ENCODE data around the gene APCDD1L.

Gene APCDD1L

GRCh38 chr20:58480551-58481336 lies 34.5 kb downstream of the APCDD1L start:
- TF ChIP-seq FOXP2 (optimal IDR thresholded peaks at IDR 0.05; ENCODE audit: borderline replicate concordance, extremely low read depth, extremely low read length, insufficient read depth) = no peak
- TF ChIP-seq POLR2AphosphoS5 (IDR thresholded peaks at IDR 0.05; ENCODE audit: low read depth, low read length) = no peak
- TF ChIP-seq TAF1 (IDR thresholded peaks at IDR 0.05; ENCODE audit: borderline replicate concordance, insufficient read depth, low read length) = no peak
- no peak for TF ChIP-seq SIN3A (IDR thresholded peaks at IDR 0.05; ENCODE audit: borderline replicate concordance, insufficient read depth, low read length)
- TF ChIP-seq, protein P1, sequence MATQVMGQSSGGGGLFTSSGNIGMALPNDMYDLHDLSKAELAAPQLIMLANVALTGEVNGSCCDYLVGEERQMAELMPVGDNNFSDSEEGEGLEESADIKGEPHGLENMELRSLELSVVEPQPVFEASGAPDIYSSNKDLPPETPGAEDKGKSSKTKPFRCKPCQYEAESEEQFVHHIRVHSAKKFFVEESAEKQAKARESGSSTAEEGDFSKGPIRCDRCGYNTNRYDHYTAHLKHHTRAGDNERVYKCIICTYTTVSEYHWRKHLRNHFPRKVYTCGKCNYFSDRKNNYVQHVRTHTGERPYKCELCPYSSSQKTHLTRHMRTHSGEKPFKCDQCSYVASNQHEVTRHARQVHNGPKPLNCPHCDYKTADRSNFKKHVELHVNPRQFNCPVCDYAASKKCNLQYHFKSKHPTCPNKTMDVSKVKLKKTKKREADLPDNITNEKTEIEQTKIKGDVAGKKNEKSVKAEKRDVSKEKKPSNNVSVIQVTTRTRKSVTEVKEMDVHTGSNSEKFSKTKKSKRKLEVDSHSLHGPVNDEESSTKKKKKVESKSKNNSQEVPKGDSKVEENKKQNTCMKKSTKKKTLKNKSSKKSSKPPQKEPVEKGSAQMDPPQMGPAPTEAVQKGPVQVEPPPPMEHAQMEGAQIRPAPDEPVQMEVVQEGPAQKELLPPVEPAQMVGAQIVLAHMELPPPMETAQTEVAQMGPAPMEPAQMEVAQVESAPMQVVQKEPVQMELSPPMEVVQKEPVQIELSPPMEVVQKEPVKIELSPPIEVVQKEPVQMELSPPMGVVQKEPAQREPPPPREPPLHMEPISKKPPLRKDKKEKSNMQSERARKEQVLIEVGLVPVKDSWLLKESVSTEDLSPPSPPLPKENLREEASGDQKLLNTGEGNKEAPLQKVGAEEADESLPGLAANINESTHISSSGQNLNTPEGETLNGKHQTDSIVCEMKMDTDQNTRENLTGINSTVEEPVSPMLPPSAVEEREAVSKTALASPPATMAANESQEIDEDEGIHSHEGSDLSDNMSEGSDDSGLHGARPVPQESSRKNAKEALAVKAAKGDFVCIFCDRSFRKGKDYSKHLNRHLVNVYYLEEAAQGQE (IDR thresholded peaks at IDR 0.05; ENCODE audit: insufficient read depth in 1 of 2, low read depth in 2 of 2, low read length in 2 of 2) = no peak

- no peak for TF ChIP-seq SIN3A (IDR thresholded peaks at IDR 0.05; ENCODE audit: borderline replicate concordance, insufficient read depth, low read length)
Observed at GRCh38 chr20:58479726-58480440, 35.3 kb downstream of the APCDD1L start.

DNA sequence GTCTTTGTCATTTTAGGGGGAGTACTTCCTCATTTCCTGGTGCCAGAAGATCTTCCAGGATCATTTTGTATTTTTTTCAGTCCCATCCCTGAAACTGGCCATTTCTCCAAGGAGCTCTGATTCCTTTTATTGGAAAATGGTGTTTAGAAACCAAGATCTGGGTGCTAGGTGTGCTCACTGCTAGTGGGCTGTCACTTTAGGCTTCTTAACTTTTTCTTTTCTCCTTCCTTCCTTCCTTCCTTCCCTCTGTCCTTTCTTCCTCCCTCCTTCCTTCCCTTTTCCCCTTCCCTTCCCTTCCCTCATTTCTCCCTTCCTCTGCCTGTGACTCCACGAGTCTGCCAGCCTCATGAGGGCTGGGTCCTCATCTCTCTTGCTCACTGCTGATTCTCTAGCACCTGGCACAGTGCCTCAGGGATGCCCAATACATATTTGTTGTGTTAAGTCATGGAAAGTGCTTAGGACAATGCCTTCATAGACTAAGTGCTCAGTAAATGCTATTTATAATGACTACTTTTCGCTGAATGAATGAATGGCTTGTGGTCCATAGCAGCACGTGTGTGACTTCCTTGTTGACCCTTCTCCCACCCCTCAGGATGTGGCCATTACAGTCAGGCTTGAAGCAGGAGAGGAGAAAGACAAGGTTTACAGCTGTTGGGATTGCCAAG lies 36.9 kb downstream of the APCDD1L start:
- TF ChIP-seq POLR2AphosphoS5 (IDR thresholded peaks at IDR 0.05; ENCODE audit: low read depth, low read length) (no peak), TAF1 (IDR thresholded peaks at IDR 0.05; ENCODE audit: borderline replicate concordance, insufficient read depth, low read length) (no peak), SIN3A (IDR thresholded peaks at IDR 0.05; ENCODE audit: borderline replicate concordance, insufficient read depth, low read length) (no peak)
- TF ChIP-seq, protein P1 (IDR thresholded peaks at IDR 0.05; ENCODE audit: insufficient read depth in 1 of 2, low read depth in 2 of 2, low read length in 2 of 2) = no peak

DNA sequence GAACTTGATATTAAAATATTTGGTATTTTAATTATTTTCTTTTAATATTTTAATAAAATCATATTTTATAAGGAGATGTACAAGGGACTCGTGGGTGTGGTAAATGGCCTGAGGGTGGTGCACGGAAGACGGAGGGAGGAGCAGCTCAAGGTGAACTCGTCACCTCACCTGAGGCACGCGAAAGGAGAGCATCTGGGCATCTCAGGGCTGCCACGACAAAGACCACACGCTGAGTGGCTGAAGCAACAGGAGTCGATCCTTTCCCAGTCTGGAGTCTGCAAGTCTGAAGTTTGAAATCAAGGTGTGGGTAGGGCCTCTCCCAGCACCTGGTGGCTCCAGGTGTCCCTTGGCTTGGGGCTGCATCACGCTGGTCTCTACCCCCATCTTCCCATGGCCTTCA lies 39.7 kb downstream of the APCDD1L start:
- TF ChIP-seq TAF1 (IDR thresholded peaks at IDR 0.05; ENCODE audit: borderline replicate concordance, insufficient read depth, low read length) (no peak), FOXP2 (optimal IDR thresholded peaks at IDR 0.05; ENCODE audit: borderline replicate concordance, extremely low read depth, extremely low read length, insufficient read depth) (no peak), SIN3A (IDR thresholded peaks at IDR 0.05; ENCODE audit: borderline replicate concordance, insufficient read depth, low read length) (no peak), POLR2AphosphoS5 (IDR thresholded peaks at IDR 0.05; ENCODE audit: low read depth, low read length) (no peak)
- TF ChIP-seq, protein P1 (IDR thresholded peaks at IDR 0.05; ENCODE audit: insufficient read depth in 1 of 2, low read depth in 2 of 2, low read length in 2 of 2) = no peak

- TF ChIP-seq POLR2AphosphoS5 (IDR thresholded peaks at IDR 0.05; ENCODE audit: low read depth, low read length) (no peak), SIN3A (IDR thresholded peaks at IDR 0.05; ENCODE audit: borderline replicate concordance, insufficient read depth, low read length) (no peak), TAF1 (IDR thresholded peaks at IDR 0.05; ENCODE audit: borderline replicate concordance, insufficient read depth, low read length) (no peak), FOXP2 (optimal IDR thresholded peaks at IDR 0.05; ENCODE audit: borderline replicate concordance, extremely low read depth, extremely low read length, insufficient read depth) (no peak)
- TF ChIP-seq, protein P1 (IDR thresholded peaks at IDR 0.05; ENCODE audit: insufficient read depth in 1 of 2, low read depth in 2 of 2, low read length in 2 of 2) = no peak
Observed at GRCh38 chr20:58473453-58474425, 41.5 kb downstream of the APCDD1L start.

Data from PFSK-1 (cell line).